Right lobe of liver (tissue), 6 donors: ENCODE measurements around the gene FAM163B. TPM values are rescaled to one million over a fixed set of nuclear protein-coding genes. Genes with fewer than 3 reads are reported as not detected.

Experiments
- ATAC-seq, 4 donors: fragments of 200-7000 bp; cut with Tn5 transposase; one replicate each; pipeline ENCODE4 v1.9.1; 2020; ENCODE audit warnings: mild to moderate bottlenecking in 4 of 4, moderate library complexity in 4 of 4
- DNase-seq, 3 donors: peaks; one replicate each; pipeline ENCODE4 v3.0.0-alpha.2; 2020
- H3K27ac ChIP-seq, 3 donors: fragments of 200-600 bp; one replicate each; pipeline ENCODE4 v1.8.0; 2022
- H3K27me3 ChIP-seq, 2 donors: fragments of 200-600 bp; one replicate each; pipeline ENCODE4 v1.8.0; 2022
- H3K36me3 ChIP-seq, 4 donors: fragments of 200-600 bp; sonication (generic) in 1 of 4; one replicate each; pipeline versions ENCODE4 v1.5.1 to v1.8.0; 2017 to 2022; ENCODE audit warnings: control low read depth in 1 of 4
- H3K4me1 ChIP-seq, 4 donors: fragments of 200-600 bp; sonication (generic) in 1 of 4; one replicate each; pipeline versions ENCODE4 v1.5.1 to v1.8.0; 2017 to 2022; ENCODE audit warnings: control low read depth in 1 of 4
- H3K4me3 ChIP-seq, 3 donors: fragments of 200-600 bp; one replicate each; pipeline ENCODE4 v1.8.0; 2022
- H3K9me3 ChIP-seq, 4 donors: fragments of 200-600 bp; sonication (generic) in 1 of 4; one replicate each; pipeline versions ENCODE4 v1.5.1 to v1.8.0; 2017 to 2022; ENCODE audit warnings: control low read depth in 1 of 4
- CTCF ChIP-seq, 4 donors: fragments of 200-600 bp in 3 of 4; fragments of 450-650 bp in 1 of 4; IDR thresholded peaks; one replicate each; pipeline versions ENCODE4 v1.5.1 to v1.8.0; 2016 to 2022; ENCODE audit warnings: antibody characterized with exemption in 4 of 4, mild to moderate bottlenecking in 2 of 4
- POLR2A ChIP-seq: fragments of 450-650 bp; IDR thresholded peaks from one replicate; pipeline ENCODE4 v1.6.1; 2017; ENCODE audit warnings: antibody characterized with exemption, mild to moderate bottlenecking
- WGBS: methylation state at CpG from one replicate; pipeline ENCODE4 v1.1.6; 2018; ENCODE audit warnings: low coverage, low lambda C conversion rate; ENCODE audit not compliant: insufficient coverage; ENCODE audit errors: missing lambda C conversion rate; 5-methylcytosine and 5-hydroxymethylcytosine counted together
- intact Hi-C, 2 donors: fragments of 100-400 bp; cut with DNase I; formaldehyde crosslinking; loops; one replicate each; pipeline versions ENCODE4 v1.11.2 to v1.14.1; 2022
- total RNA-seq, 6 experiments: library from RNA; depleted of rRNA in 2 of 6; stranded (reverse); fragments of >200 nt in 2 of 6; fragmentation: NEBNext Ultra II Directional in 3 of 6; extraction: Animal tissue kit (Norgen Biotek cat#: 25700) in 3 of 6; gene quantifications; one replicate each; pipeline versions ENCODE4 v1.1.0 to v1.2.4, GENCODE V29; 2016 to 2023
- donor health status: DM: no; HTN: yes; CAD: no.
- donor health status: DM: no; HTN: no; CAD: no.
- donor health status: DM: no; HTN: no; CAD: no.
- donor health status: DM: no; HTN: yes; CAD: no.
- donor health status: DM: no; HTN: yes; CAD: no.

The FAM163B gene
- total RNA-seq, 6 experiments from 2014 or later, result 1.6 to 5.8 (median 3.0) TPM

GRCh38 chr9:133535306-133535877, 73.8 kb downstream of the FAM163B start:
- no CpG with 5 or more reads among the region's 13 CpGs for WGBS
- intact Hi-C loops, result no loop called here
- no peaks in the 10 kb centered on the region for H3K36me3 ChIP-seq
- TF ChIP-seq POLR2A (no peak), CTCF (IDR thresholded peaks at IDR 0.05) (no peak)
- H3K4me3 ChIP-seq, result peak overlapping the region; percentile 40 to 56 (median 46)
- DNase-seq (no peak), ATAC-seq (no peak)
- H3K4me1 ChIP-seq, result peaks cover 0 to 20% (median 8%) of the 10 kb centered on the region in 4 donors
- no peaks in the 10 kb centered on the region for H3K9me3 ChIP-seq
- no peaks in the 10 kb centered on the region for H3K27me3 ChIP-seq
- no peak overlapping the region for H3K27ac ChIP-seq

GRCh38 chr9:133534346-133535291, 74.6 kb downstream of the FAM163B start, which contains the start of gene ADAMTSL2:
ADAMTSL2 (plus strand) TSS chr9:133534704; CDS start chr9:133536713, 2,009 bp downstream.
- Histone ChIP-seq H3K4me1 (peaks cover 0 to 20% (median 8%) of the 10 kb centered on the region in 4 donors), H3K9me3 (no peaks in the 10 kb centered on the region), H3K27me3 (no peaks in the 10 kb centered on the region), H3K36me3 (no peaks in the 10 kb centered on the region), H3K4me3 (peak within 1 kb of the TSS; percentile 40 to 56 (median 46)), H3K27ac (peak within 1 kb of the TSS in 2 of 3 donors; percentile 15 to 44)
- peak; percentile 72 to 76 (median 74) for ATAC-seq
- WGBS, result under 1% methylated on average over 15 of the region's 70 CpGs
- intact Hi-C loops, result no loop called here
- TF ChIP-seq CTCF (IDR thresholded peaks at IDR 0.05), result no peak
- TF ChIP-seq POLR2A, result peak; percentile 28
- peak; percentile 69 to 78 (median 77) for DNase-seq

- H3K36me3 ChIP-seq, result no peaks in the 10 kb centered on the region
- H3K4me3 ChIP-seq, result peak overlapping the region; percentile 40 to 56 (median 46)
- H3K4me1 ChIP-seq, result peaks cover 0 to 20% (median 8%) of the 10 kb centered on the region in 4 donors
- WGBS, result 15% methylated on average over 4 of the region's 9 CpGs
- intact Hi-C loops, result no loop called here
- no peaks in the 10 kb centered on the region for H3K27me3 ChIP-seq
- peak overlapping the region in 2 of 3 donors; percentile 15 to 44 for H3K27ac ChIP-seq
- no peak for DNase-seq
- TF ChIP-seq POLR2A (no peak), CTCF (IDR thresholded peaks at IDR 0.05) (no peak)
- ATAC-seq, result peak; percentile 1 to 25 (median 3)
- no peaks in the 10 kb centered on the region for H3K9me3 ChIP-seq
Observed at GRCh38 chr9:133533857-133534256, 75.3 kb downstream of the FAM163B start.

- Histone ChIP-seq H3K9me3 (no peaks in the 10 kb centered on the region), H3K4me3 (no peak overlapping the region), H3K4me1 (peaks cover 0 to 20% (median 8%) of the 10 kb centered on the region in 4 donors), H3K27me3 (no peaks in the 10 kb centered on the region), H3K27ac (no peak overlapping the region), H3K36me3 (no peaks in the 10 kb centered on the region)
- TF ChIP-seq POLR2A, result no peak
- TF ChIP-seq CTCF (IDR thresholded peaks at IDR 0.05), result peak; percentile 21 to 74 (median 32)
- ATAC-seq (peak; percentile 63 to 73 (median 71)), DNase-seq (peak; percentile 76 to 83 (median 78))
- 0% methylated on average over 2 of the region's 20 CpGs for WGBS
- intact Hi-C loops, result no loop called here
Observed at GRCh38 chr9:133532937-133533668, 76.1 kb downstream of the FAM163B start.
